CMK (cell line): ENCODE data around the gene ADAMTS16.

Source experiments
- DNase-seq: peaks from one replicate; pipeline ENCODE4 v3.0.0-alpha.2; 2010; ENCODE audit warnings: low read depth

Gene ADAMTS16

GRCh38 chr5:5188376-5189050 lies 48.4 kb downstream of the ADAMTS16 start:
- no peak for DNase-seq

GRCh38 chr5:5189051-5189430 lies 48.9 kb downstream of the ADAMTS16 start:
- no peak for DNase-seq

- no peak for DNase-seq
Observed at GRCh38 chr5:5191906-5192305, 51.8 kb downstream of the ADAMTS16 start.

GRCh38 chr5:5192681-5193080 lies 52.6 kb downstream of the ADAMTS16 start:
- DNase-seq: no peak

GRCh38 chr5:5195128-5195918 lies 55.2 kb downstream of the ADAMTS16 start:
- DNase-seq: no peak

GRCh38 chr5:5198135-5198534 lies 58.0 kb downstream of the ADAMTS16 start:
- no peak for DNase-seq

GRCh38 chr5:5198815-5199214 lies 58.7 kb downstream of the ADAMTS16 start:
- no peak for DNase-seq

GRCh38 chr5:5199495-5199894 lies 59.4 kb downstream of the ADAMTS16 start:
- no peak for DNase-seq

GRCh38 chr5:5200133-5200532 lies 60.0 kb downstream of the ADAMTS16 start:
- DNase-seq: no peak

GRCh38 chr5:5202321-5202720 lies 62.2 kb downstream of the ADAMTS16 start:
- DNase-seq: no peak

GRCh38 chr5:5203451-5203850 lies 63.3 kb downstream of the ADAMTS16 start:
- DNase-seq: no peak

GRCh38 chr5:5207828-5208227 lies 67.7 kb downstream of the ADAMTS16 start:
- DNase-seq: no peak

- no peak for DNase-seq
Observed at GRCh38 chr5:5209089-5209488, 69.0 kb downstream of the ADAMTS16 start.

- DNase-seq: no peak
Observed at GRCh38 chr5:5209510-5210286, 69.6 kb downstream of the ADAMTS16 start.

GRCh38 chr5:5217371-5217770 lies 77.2 kb downstream of the ADAMTS16 start:
- DNase-seq: no peak

GRCh38 chr5:5218396-5218795 lies 78.3 kb downstream of the ADAMTS16 start:
- DNase-seq: no peak

GRCh38 chr5:5219541-5219940 lies 79.4 kb downstream of the ADAMTS16 start:
- DNase-seq: no peak

GRCh38 chr5:5220901-5221631 lies 80.9 kb downstream of the ADAMTS16 start:
- DNase-seq: no peak

GRCh38 chr5:5221724-5222123 lies 81.6 kb downstream of the ADAMTS16 start:
- no peak for DNase-seq

GRCh38 chr5:5231576-5231975 lies 91.4 kb downstream of the ADAMTS16 start:
- DNase-seq: no peak

- no peak for DNase-seq
Observed at GRCh38 chr5:5234912-5235311, 94.8 kb downstream of the ADAMTS16 start.

GRCh38 chr5:5235685-5236084 lies 95.6 kb downstream of the ADAMTS16 start:
- DNase-seq: no peak
